Heart left ventricle (tissue), 16 donors: ENCODE measurements around the gene KRTAP20-1. TPM values are rescaled to one million over a fixed set of nuclear protein-coding genes. Genes with fewer than 3 reads are reported as not detected.

Experiments
- ATAC-seq, 4 donors: fragments of 200-7000 bp; cut with Tn5 transposase; one replicate each; pipeline ENCODE4 v1.9.1; 2020 to 2022; ENCODE audit warnings: moderate library complexity in 4 of 4, mild to moderate bottlenecking in 3 of 4, moderate number of reproducible peaks in 1 of 4
- DNase-seq, 5 donors: peaks; one replicate each; pipeline ENCODE4 v3.0.0-alpha.2; 2020
- H3K27ac ChIP-seq, 12 donors: fragments of 200-600 bp; sonication (generic) in 4 of 12; one replicate each; pipeline versions ENCODE4 v1.5.0 to v1.8.0; 2016 to 2022; ENCODE audit warnings: mild to moderate bottlenecking in 2 of 12
- H3K27me3 ChIP-seq, 9 donors: fragments of 200-600 bp; sonication (generic) in 2 of 9; one replicate each; pipeline versions ENCODE4 v1.5.1 to v1.8.0; 2016 to 2022; ENCODE audit warnings: mild to moderate bottlenecking in 3 of 9
- H3K36me3 ChIP-seq, 9 donors: fragments of 200-600 bp; sonication (generic) in 2 of 9; one replicate each; pipeline versions ENCODE4 v1.5.0 to v1.8.0; 2018 to 2022; ENCODE audit warnings: mild to moderate bottlenecking in 2 of 9
- H3K4me1 ChIP-seq, 12 donors: fragments of 200-600 bp; sonication (generic) in 4 of 12; one replicate each; pipeline versions ENCODE4 v1.5.0 to v1.8.0; 2016 to 2022; ENCODE audit warnings: mild to moderate bottlenecking in 3 of 12
- H3K4me3 ChIP-seq, 12 donors: fragments of 200-600 bp; sonication (generic) in 4 of 12; one replicate each; pipeline versions ENCODE4 v1.5.0 to v1.8.0; 2017 to 2022; ENCODE audit warnings: mild to moderate bottlenecking in 9 of 12, moderate library complexity in 4 of 12
- H3K9me3 ChIP-seq, 12 donors: fragments of 200-600 bp; sonication (generic) in 4 of 12; one replicate each; pipeline versions ENCODE4 v1.5.0 to v1.8.0; 2016 to 2022; ENCODE audit warnings: mild to moderate bottlenecking in 1 of 12
- POLR2A ChIP-seq, 2 donors: fragments of 450-650 bp; IDR thresholded peaks; one replicate each; pipeline ENCODE4 v1.6.1; 2017; ENCODE audit warnings: antibody characterized with exemption in 2 of 2, mild to moderate bottlenecking in 2 of 2, moderate library complexity in 2 of 2
- WGBS, 4 donors: extraction: QIAGEN DNeasy Blood & Tissue Kit in 2 of 4; methylation state at CpG; one replicate each; pipeline versions ENCODE4 v1.1.5 to v1.1.7; 2013 to 2018; 5-methylcytosine and 5-hydroxymethylcytosine counted together
- intact Hi-C, 10 donors: fragments of 100-400 bp; cut with DNase I; formaldehyde crosslinking; loops; one replicate each; pipeline versions ENCODE4 v1.11.1 to v1.14.2; 2022
- long read RNA-seq, 3 donors: library from polyadenylated mRNA; unstranded; transcript quantifications; one replicate each; pipeline ENCODE4 v2.0.0, GENCODE V29; 2020 to 2021
- polyA plus RNA-seq, 2 donors: library from polyadenylated mRNA; stranded (reverse); fragments of 200-250 nt; gene quantifications; one replicate each; pipeline ENCODE4 v1.2.3, GENCODE V29; 2013
- total RNA-seq, 9 donors: library from RNA; depleted of rRNA in 2 of 9; stranded (reverse); fragments of >200 nt in 2 of 9; fragmentation: NEBNext Ultra II Directional in 3 of 9; extraction: Animal tissue kit (Norgen Biotek cat#: 25700) in 3 of 9; gene quantifications; one replicate each; pipeline versions ENCODE4 v1.1.0 to v1.2.4, GENCODE V29; 2016 to 2023
- TF ChIP-seq, protein P1 (sequence below), 12 donors: fragments of 200-600 bp; sonication (generic) in 4 of 12; IDR thresholded peaks; one replicate each; pipeline versions ENCODE4 v1.5.0 to v1.8.0; 2018 to 2022; ENCODE audit warnings: antibody characterized with exemption in 12 of 12, mild to moderate bottlenecking in 5 of 12
- donor health status: ischemic (EF 13 %, LVEDD 7.1; RV severe dilation, severe dysfunction).
- donor health status: healthy with polysubstance abuse.
- donor health status: DM: no; HTN: yes; CAD: no.
- donor health status: DM: no; HTN: no; CAD: no.
- donor health status: ischemic (EF 25% LVEDD 6.9; RV normal size, moderate dysfunction).
- donor health status: ischemic (EF 25% LVEDD 5.7; RV mildly dilated, moderate dysfunction).
- donor health status: healthy.
- donor health status: DM: yes; HTN: yes; CAD: no.
- donor health status: ischemic (EF 35%, LVEDD 5.7; RV mildly dilated, moderate dysfunction).
- donor health status: nonischemic (EF 11% LVEDD 7.7; RV severe dilation, severe dysfunction).
- donor health status: DM: yes; HTN: yes; CAD: no.
- donor health status: PGD.
- donor health status: ischemic (EF 29% LVEDD 5.4; RV normal size, mild dysfunction).
- donor health status: nonischemic (EF 23%, LVEDD 6.1; RV moderate dilation, normal function).

The KRTAP20-1 gene, protein sequence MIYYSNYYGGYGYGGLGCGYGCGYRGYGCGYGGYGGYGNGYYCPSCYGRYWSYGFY
- total RNA-seq (not detected), polyA plus RNA-seq (not detected)
- long read RNA-seq, donor 1 = 0 reads
- long read RNA-seq, donor 2 = 0 reads
- long read RNA-seq, donor 3 = 0 reads

DNA sequence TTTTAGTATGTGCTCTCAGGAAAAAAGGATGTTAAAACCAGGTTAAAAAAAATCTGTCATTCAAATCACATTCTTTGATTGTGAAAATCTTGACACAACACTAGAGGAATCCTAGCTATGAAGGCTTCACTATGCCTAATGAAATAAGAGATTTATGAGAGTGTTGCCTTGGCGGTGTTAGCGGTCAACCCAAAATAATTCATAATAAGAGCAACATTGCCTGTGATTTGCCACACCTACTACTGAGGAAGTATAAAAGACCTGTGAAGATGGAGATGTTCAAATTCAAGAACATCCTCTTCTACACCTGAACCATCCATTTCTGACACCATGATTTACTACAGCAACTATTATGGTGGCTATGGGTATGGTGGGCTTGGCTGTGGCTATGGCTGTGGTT, at the start of gene KRTAP20-1:
Gene KRTAP20-1, plus strand, starts transcription at position 301 of the 400 bp plus-strand sequence. Its CDS starts 30 bp downstream, at position 331.
- H3K27me3 ChIP-seq = no peaks in the 10 kb centered on the region
- DNase-seq (no peak), ATAC-seq (no peak)
- no peak within 1 kb of the TSS for H3K4me3 ChIP-seq
- peaks cover 0 to 5% (median 0%) of the 10 kb centered on the region in 12 donors for H3K9me3 ChIP-seq
- H3K36me3 ChIP-seq = no peaks in the 10 kb centered on the region
- H3K4me1 ChIP-seq = no peaks in the 10 kb centered on the region
- no peak within 1 kb of the TSS for H3K27ac ChIP-seq
- TF ChIP-seq, protein P1, sequence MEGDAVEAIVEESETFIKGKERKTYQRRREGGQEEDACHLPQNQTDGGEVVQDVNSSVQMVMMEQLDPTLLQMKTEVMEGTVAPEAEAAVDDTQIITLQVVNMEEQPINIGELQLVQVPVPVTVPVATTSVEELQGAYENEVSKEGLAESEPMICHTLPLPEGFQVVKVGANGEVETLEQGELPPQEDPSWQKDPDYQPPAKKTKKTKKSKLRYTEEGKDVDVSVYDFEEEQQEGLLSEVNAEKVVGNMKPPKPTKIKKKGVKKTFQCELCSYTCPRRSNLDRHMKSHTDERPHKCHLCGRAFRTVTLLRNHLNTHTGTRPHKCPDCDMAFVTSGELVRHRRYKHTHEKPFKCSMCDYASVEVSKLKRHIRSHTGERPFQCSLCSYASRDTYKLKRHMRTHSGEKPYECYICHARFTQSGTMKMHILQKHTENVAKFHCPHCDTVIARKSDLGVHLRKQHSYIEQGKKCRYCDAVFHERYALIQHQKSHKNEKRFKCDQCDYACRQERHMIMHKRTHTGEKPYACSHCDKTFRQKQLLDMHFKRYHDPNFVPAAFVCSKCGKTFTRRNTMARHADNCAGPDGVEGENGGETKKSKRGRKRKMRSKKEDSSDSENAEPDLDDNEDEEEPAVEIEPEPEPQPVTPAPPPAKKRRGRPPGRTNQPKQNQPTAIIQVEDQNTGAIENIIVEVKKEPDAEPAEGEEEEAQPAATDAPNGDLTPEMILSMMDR (IDR thresholded peaks at IDR 0.05) = no peak
- no peak for TF ChIP-seq POLR2A (IDR thresholded peaks at IDR 0.05)
- 90 to 97% (median 93%) methylated on average over 2 of the region's 2 CpGs for WGBS, 4 donors
- intact Hi-C loops = no loop called here

DNA sequence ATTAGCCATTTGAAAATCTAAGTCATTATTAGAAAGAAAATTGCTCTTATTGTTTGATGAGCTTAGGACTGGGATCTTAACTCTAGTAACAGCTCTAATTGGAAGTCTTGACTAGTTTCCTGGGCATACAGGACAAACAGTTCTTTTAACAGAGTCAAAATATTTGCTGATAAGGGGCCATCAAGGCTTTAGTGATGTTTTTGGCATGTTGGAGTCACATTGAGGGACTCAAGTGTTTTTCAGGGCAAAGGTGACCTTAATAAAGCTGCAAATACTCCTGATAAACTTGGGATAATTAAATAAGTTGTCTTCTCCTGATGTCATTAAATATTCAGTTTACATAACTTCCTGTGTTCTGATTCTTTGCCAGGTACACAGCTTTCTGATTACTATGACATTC, 48.6 kb upstream of the KRTAP20-1 start:
- Histone ChIP-seq H3K9me3 (no peaks in the 10 kb centered on the region), H3K27ac (peak overlapping the region in 7 of 12 donors; percentile 6 to 50 (median 24))

DNA sequence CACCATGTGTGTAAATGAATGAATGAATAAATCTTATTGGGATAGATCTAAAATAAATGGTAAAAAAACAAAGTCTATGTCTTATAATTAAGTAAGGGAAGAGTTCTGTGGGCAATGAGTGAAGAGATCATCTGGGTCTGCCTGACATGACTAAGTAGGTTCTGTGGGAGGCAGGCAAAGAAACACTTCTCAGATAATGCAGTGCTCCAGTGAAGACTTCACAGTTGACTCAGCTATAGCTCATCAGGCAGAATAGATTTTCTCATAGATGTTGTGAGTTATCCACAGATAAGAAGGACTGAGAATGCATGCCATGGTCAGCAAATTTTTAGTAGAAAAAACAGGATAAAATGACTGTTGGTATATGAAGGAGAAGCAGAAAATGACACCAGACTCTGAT, 38.5 kb upstream of the KRTAP20-1 start:
- H3K27ac ChIP-seq = no peak overlapping the region
- H3K9me3 ChIP-seq = no peaks in the 10 kb centered on the region
- TF ChIP-seq, protein P1 (IDR thresholded peaks at IDR 0.05) = no peak
- no peak for TF ChIP-seq POLR2A (IDR thresholded peaks at IDR 0.05)
- no peaks in the 10 kb centered on the region for H3K27me3 ChIP-seq
- H3K4me1 ChIP-seq = no peaks in the 10 kb centered on the region
- no peak for DNase-seq
- ATAC-seq = no peak
- no peaks in the 10 kb centered on the region for H3K36me3 ChIP-seq
- no peak overlapping the region for H3K4me3 ChIP-seq
- intact Hi-C loops = no loop called here

More for the DNA sequence above, 48.6 kb upstream of the KRTAP20-1 start:
- H3K36me3 ChIP-seq = no peaks in the 10 kb centered on the region
- intact Hi-C loops = loop anchor here in 1 of 10 donors (10.0 kb wide), 1 partner anchor 83 kb away; the partner anchor contains the start of genes KRTAP19-1 and KRTAP19-2
- H3K27me3 ChIP-seq = no peaks in the 10 kb centered on the region
- peaks cover 0 to 8% (median 0%) of the 10 kb centered on the region in 12 donors for H3K4me1 ChIP-seq
- no peak for DNase-seq
- no peak for TF ChIP-seq POLR2A (IDR thresholded peaks at IDR 0.05)
- TF ChIP-seq, protein P1 (IDR thresholded peaks at IDR 0.05) = no peak
- peak; percentile 45 to 84 (median 78) for ATAC-seq
- H3K4me3 ChIP-seq = no peak overlapping the region

DNA sequence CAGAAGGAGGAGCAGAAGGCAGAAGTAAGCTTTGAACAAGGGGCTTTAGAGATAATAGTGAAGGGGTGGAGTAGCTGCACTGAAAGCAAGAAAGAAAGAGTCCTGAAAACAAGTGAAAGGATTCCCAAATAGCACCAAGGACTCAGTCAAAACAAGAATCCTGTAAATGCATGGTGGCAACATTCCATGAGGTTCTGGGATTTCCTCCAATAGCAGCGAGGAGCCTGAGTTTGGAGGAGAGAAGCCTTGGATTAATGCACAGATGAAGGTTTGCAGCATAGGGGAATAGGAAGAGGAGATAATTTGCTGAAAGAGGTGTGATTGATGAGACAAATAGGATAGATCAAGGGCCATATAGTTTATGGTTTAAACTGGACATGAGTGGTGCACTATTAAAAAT, 36.9 kb upstream of the KRTAP20-1 start:
- Histone ChIP-seq H3K4me3 (no peak overlapping the region), H3K4me1 (no peaks in the 10 kb centered on the region), H3K36me3 (no peaks in the 10 kb centered on the region), H3K27ac (no peak overlapping the region), H3K9me3 (no peaks in the 10 kb centered on the region), H3K27me3 (no peaks in the 10 kb centered on the region)
- no peak for ATAC-seq
- 27 to 54% (median 31%) methylated on average over 1 of the region's 1 CpG for WGBS, 4 donors
- TF ChIP-seq POLR2A (IDR thresholded peaks at IDR 0.05) = no peak
- DNase-seq = no peak
- intact Hi-C loops = no loop called here

DNA sequence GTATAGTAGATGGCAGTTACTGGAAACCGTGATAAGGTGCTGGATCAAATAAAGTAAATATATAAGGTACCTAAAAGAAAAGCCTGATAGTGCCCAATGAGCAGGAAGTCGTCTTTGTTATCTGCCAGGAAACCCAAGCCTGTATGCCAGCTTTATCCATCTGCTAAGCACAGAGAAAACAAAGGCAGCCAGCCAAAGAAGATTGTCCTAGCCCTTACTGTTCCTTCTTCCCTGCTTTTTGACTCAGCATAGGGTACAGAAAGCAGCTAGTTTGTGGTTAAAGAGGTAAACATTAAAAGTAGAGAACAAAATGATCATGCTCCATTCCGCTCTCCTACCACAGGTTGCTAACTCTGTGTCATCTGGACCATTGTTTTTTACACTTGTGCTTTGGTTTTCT, 36.1 kb upstream of the KRTAP20-1 start:
- Histone ChIP-seq H3K27ac (no peak overlapping the region), H3K4me3 (no peak overlapping the region), H3K36me3 (no peaks in the 10 kb centered on the region), H3K27me3 (no peaks in the 10 kb centered on the region), H3K9me3 (no peaks in the 10 kb centered on the region), H3K4me1 (no peaks in the 10 kb centered on the region)
- TF ChIP-seq, protein P1 (IDR thresholded peaks at IDR 0.05) = no peak
- no peak for TF ChIP-seq POLR2A (IDR thresholded peaks at IDR 0.05)
- ATAC-seq = no peak
- intact Hi-C loops = loop anchor here in 1 of 10 donors (10.0 kb wide), 1 partner anchor 55 kb away; no protein-coding TSS in a partner anchor
- DNase-seq = no peak
- WGBS, 4 donors = 47 to 55% (median 53%) methylated on average over 3 of the region's 3 CpGs
